CD4-positive, alpha-beta memory T cell (primary cell): ENCODE results near the gene ALDH1A1. TPM values are rescaled to one million over a fixed set of nuclear protein-coding genes. Genes with fewer than 3 reads are reported as not detected.

Experiments
- CTCF ChIA-PET: fragments of 350-600 bp; sonication (Branson Sonifier 250); formaldehyde crosslinking; loops from one replicate; lab custom pipeline; 2021; ENCODE audit warnings: inconsistent platforms; ENCODE audit not compliant: partially characterized antibody; lab: Charles Lee
- POLR2A ChIA-PET: fragments of 350-600 bp; sonication (Branson Sonifier 250); formaldehyde crosslinking; loops from one replicate; lab custom pipeline; 2021; ENCODE audit not compliant: partially characterized antibody; lab: Charles Lee
- DNase-seq, 5 donors: peaks; one replicate each; pipeline versions ENCODE4 v3.0.0 to v3.0.0-alpha.2; 2020 to 2022; ENCODE audit warnings: mixed read lengths in 1 of 5
- H3K27ac ChIP-seq: one replicate; pipeline ENCODE4 v1.7.0; 2013; ENCODE audit warnings: low read depth, low read length
- H3K27me3 ChIP-seq: 2 replicates; pipeline ENCODE4 v1.7.0; 2013; ENCODE audit warnings: mild to moderate bottlenecking, low read length, moderate library complexity; ENCODE audit not compliant: insufficient read depth
- H3K36me3 ChIP-seq: 2 replicates; pipeline ENCODE4 v1.7.0; 2013; ENCODE audit warnings: mild to moderate bottlenecking, low read length, moderate library complexity; ENCODE audit not compliant: insufficient read depth
- H3K4me1 ChIP-seq: 2 replicates; pipeline ENCODE4 v1.7.0; 2013; ENCODE audit warnings: mild to moderate bottlenecking, low read length, moderate library complexity; ENCODE audit not compliant: insufficient read depth
- H3K4me3 ChIP-seq, 2 donors: one replicate each; pipeline ENCODE4 v1.7.0; 2013; ENCODE audit warnings: low read length in 2 of 2, mild to moderate bottlenecking in 1 of 2
- H3K9me3 ChIP-seq, 2 donors: one replicate each; pipeline ENCODE4 v1.7.0; 2013; ENCODE audit warnings: low read length in 2 of 2, control low read depth in 1 of 2; ENCODE audit not compliant: control insufficient read depth in 1 of 2
- H3K27ac Mint-ChIP-seq, 7 donors: one replicate each; pipeline ENCODE4 v1.8.0; 2020 to 2021; ENCODE audit warnings: mixed read lengths in 7 of 7, mild to moderate bottlenecking in 6 of 7, inconsistent platforms in 3 of 7, moderate library complexity in 3 of 7
- H3K27me3 Mint-ChIP-seq, 2 donors: one replicate each; pipeline ENCODE4 v1.8.0; 2020 to 2021; ENCODE audit warnings: mixed read lengths in 2 of 2
- H3K36me3 Mint-ChIP-seq, 2 donors: one replicate each; pipeline ENCODE4 v1.8.0; 2020 to 2021; ENCODE audit warnings: mixed read lengths in 2 of 2, inconsistent platforms in 1 of 2, mild to moderate bottlenecking in 1 of 2
- H3K4me1 Mint-ChIP-seq, 4 donors: one replicate each; pipeline ENCODE4 v1.8.0; 2020 to 2021; ENCODE audit warnings: mixed read lengths in 4 of 4, mild to moderate bottlenecking in 1 of 4
- H3K4me3 Mint-ChIP-seq, 8 donors: one replicate each; pipeline ENCODE4 v1.8.0; 2020 to 2021; ENCODE audit warnings: mixed read lengths in 8 of 8, mild to moderate bottlenecking in 7 of 8, moderate library complexity in 6 of 8, inconsistent platforms in 3 of 8
- H3K9me3 Mint-ChIP-seq, 8 donors: one replicate each; pipeline ENCODE4 v1.8.0; 2020 to 2021; ENCODE audit warnings: mixed read lengths in 8 of 8, mild to moderate bottlenecking in 5 of 8, inconsistent platforms in 3 of 8, moderate library complexity in 1 of 8
- intact Hi-C: fragments of 100-400 bp; cut with micrococcal nuclease; formaldehyde crosslinking; loops from one replicate; pipeline ENCODE4 v1.15.1; 2023
- polyA plus RNA-seq, 2 donors: library from polyadenylated mRNA; unstranded; fragments of 300-500 nt; fragmentation: Illumina TruSeq; gene quantifications; one replicate each; pipeline ENCODE4 v1.2.3, GENCODE V29; 2021
- total RNA-seq, 2 experiments: library from RNA; stranded (reverse); gene quantifications; one replicate each; pipeline ENCODE4 v1.2.3, GENCODE V29; 2021

ALDH1A1 gene
- total and polyA plus RNA-seq, 4 experiments from 2014 or later = 0.44 to 1.2 TPM; not detected in 2

- H3K27ac Mint-ChIP-seq = no peak overlapping the region
- no peaks in the 10 kb centered on the region for H3K36me3 Mint-ChIP-seq
- ChIA-PET CTCF (no interaction called here), POLR2A (no interaction called here)
- peaks cover 2 to 3% of the 10 kb centered on the region in 2 donors for H3K27me3 Mint-ChIP-seq
- intact Hi-C loops = loop anchor here (10.0 kb wide), 1 partner anchor 63 kb away; no protein-coding TSS in a partner anchor
- H3K9me3 ChIP-seq = no peaks in the 10 kb centered on the region
- no peak overlapping the region for H3K4me3 Mint-ChIP-seq
- H3K27me3 ChIP-seq = no peaks in the 10 kb centered on the region
- H3K9me3 Mint-ChIP-seq = no peaks in the 10 kb centered on the region
- no peaks in the 10 kb centered on the region for H3K4me1 Mint-ChIP-seq
- no peaks in the 10 kb centered on the region for H3K36me3 ChIP-seq
- H3K27ac ChIP-seq = no peak overlapping the region
- no peak overlapping the region for H3K4me3 ChIP-seq
- H3K4me1 ChIP-seq = no peaks in the 10 kb centered on the region
- no peak for DNase-seq
Observed at GRCh38 chr9:72977670-72978069, 24.8 kb upstream of the ALDH1A1 start.

- Mint-ChIP-seq H3K36me3 (no peaks in the 10 kb centered on the region), H3K4me1 (no peaks in the 10 kb centered on the region), H3K4me3 (no peak overlapping the region), H3K27ac (no peak overlapping the region), H3K27me3 (peaks cover 2 to 3% of the 10 kb centered on the region in 2 donors), H3K9me3 (no peaks in the 10 kb centered on the region)
- H3K27ac ChIP-seq = no peak overlapping the region
- no peaks in the 10 kb centered on the region for H3K9me3 ChIP-seq
- H3K27me3 ChIP-seq = no peaks in the 10 kb centered on the region
- ChIA-PET POLR2A (no interaction called here), CTCF (interaction anchor here (0.8 kb wide), 1 partner anchor 538 kb away, joined by 3 read pairs; no protein-coding TSS in a partner anchor)
- no peaks in the 10 kb centered on the region for H3K4me1 ChIP-seq
- H3K4me3 ChIP-seq = no peak overlapping the region
- DNase-seq = no peak
- no peaks in the 10 kb centered on the region for H3K36me3 ChIP-seq
- intact Hi-C loops = loop anchor here (10.0 kb wide), 1 partner anchor 60 kb away; no protein-coding TSS in a partner anchor
Observed at GRCh38 chr9:72974501-72974900, 21.6 kb upstream of the ALDH1A1 start.

GRCh38 chr9:72972636-72973035 lies 19.8 kb upstream of the ALDH1A1 start:
- H3K9me3 ChIP-seq = no peaks in the 10 kb centered on the region
- H3K27ac ChIP-seq = no peak overlapping the region
- no peak overlapping the region for H3K27ac Mint-ChIP-seq
- no peak for DNase-seq
- H3K27me3 Mint-ChIP-seq = peaks cover 2 to 7% of the 10 kb centered on the region in 2 donors
- no peaks in the 10 kb centered on the region for H3K4me1 Mint-ChIP-seq
- no peak overlapping the region for H3K4me3 Mint-ChIP-seq
- H3K36me3 Mint-ChIP-seq = no peaks in the 10 kb centered on the region
- CTCF ChIA-PET = no interaction called here
- intact Hi-C loops = loop anchor here (10.0 kb wide), 1 partner anchor 58 kb away; no protein-coding TSS in a partner anchor
- no peak overlapping the region for H3K4me3 ChIP-seq
- H3K27me3 ChIP-seq = no peaks in the 10 kb centered on the region
- H3K36me3 ChIP-seq = no peaks in the 10 kb centered on the region
- H3K4me1 ChIP-seq = no peaks in the 10 kb centered on the region
- POLR2A ChIA-PET = no interaction called here
- H3K9me3 Mint-ChIP-seq = peaks cover 0 to 2% (median 0%) of the 10 kb centered on the region in 8 donors

- DNase-seq = no peak
- Mint-ChIP-seq H3K9me3 (peaks cover 0 to 2% (median 0%) of the 10 kb centered on the region in 8 donors), H3K4me3 (no peak overlapping the region), H3K27ac (no peak overlapping the region), H3K4me1 (no peaks in the 10 kb centered on the region), H3K27me3 (peaks cover 2 to 7% of the 10 kb centered on the region in 2 donors), H3K36me3 (no peaks in the 10 kb centered on the region)
- Histone ChIP-seq H3K4me3 (no peak overlapping the region), H3K27ac (no peak overlapping the region), H3K27me3 (no peaks in the 10 kb centered on the region), H3K9me3 (no peaks in the 10 kb centered on the region), H3K4me1 (no peaks in the 10 kb centered on the region), H3K36me3 (no peaks in the 10 kb centered on the region)
- intact Hi-C loops = loop anchor here (10.0 kb wide), 1 partner anchor 57 kb away; no protein-coding TSS in a partner anchor
- POLR2A ChIA-PET = no interaction called here
- CTCF ChIA-PET = no interaction called here
Observed at GRCh38 chr9:72971411-72971810, 18.6 kb upstream of the ALDH1A1 start.

DNA sequence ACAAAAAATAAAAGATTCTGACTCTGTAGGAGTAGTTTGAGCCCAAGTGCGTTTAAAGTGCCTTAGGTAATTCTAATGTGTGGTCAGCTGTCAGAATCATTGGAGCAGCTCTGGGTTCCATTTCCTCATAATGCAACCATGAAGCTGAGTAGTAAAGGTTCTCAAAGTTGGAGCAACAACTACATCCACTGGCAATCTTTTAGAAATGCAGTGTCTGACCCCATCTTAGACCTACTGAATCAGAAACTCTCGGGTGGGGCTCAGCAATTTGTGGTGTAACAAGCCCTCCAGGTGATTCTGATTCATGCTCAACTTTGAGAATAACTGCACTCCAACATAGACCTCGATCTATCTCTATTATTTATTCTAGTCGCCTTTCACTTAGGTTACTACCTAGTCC lies 7.6 kb upstream of the ALDH1A1 start:
- Histone ChIP-seq H3K27me3 (no peaks in the 10 kb centered on the region), H3K4me3 (no peak overlapping the region), H3K36me3 (no peaks in the 10 kb centered on the region), H3K27ac (no peak overlapping the region), H3K9me3 (no peaks in the 10 kb centered on the region), H3K4me1 (no peaks in the 10 kb centered on the region)
- Mint-ChIP-seq H3K36me3 (no peaks in the 10 kb centered on the region), H3K27ac (no peak overlapping the region), H3K4me3 (no peak overlapping the region), H3K9me3 (peaks cover 4 to 19% (median 12%) of the 10 kb centered on the region in 8 donors), H3K4me1 (no peaks in the 10 kb centered on the region), H3K27me3 (peaks cover 0 to 6% of the 10 kb centered on the region in 2 donors)
- POLR2A ChIA-PET = no interaction called here
- no peak for DNase-seq
- CTCF ChIA-PET = no interaction called here
- intact Hi-C loops = no loop called here

GRCh38 chr9:72958485-72959281 lies 5.8 kb upstream of the ALDH1A1 start:
- Histone ChIP-seq H3K9me3 (no peaks in the 10 kb centered on the region), H3K4me1 (no peaks in the 10 kb centered on the region), H3K36me3 (no peaks in the 10 kb centered on the region), H3K27ac (no peak overlapping the region), H3K27me3 (no peaks in the 10 kb centered on the region), H3K4me3 (no peak overlapping the region)
- peaks cover 0 to 4% of the 10 kb centered on the region in 2 donors for H3K27me3 Mint-ChIP-seq
- no peak overlapping the region for H3K27ac Mint-ChIP-seq
- intact Hi-C loops = no loop called here
- CTCF ChIA-PET = no interaction called here
- no peaks in the 10 kb centered on the region for H3K4me1 Mint-ChIP-seq
- H3K4me3 Mint-ChIP-seq = no peak overlapping the region
- POLR2A ChIA-PET = no interaction called here
- H3K36me3 Mint-ChIP-seq = no peaks in the 10 kb centered on the region
- H3K9me3 Mint-ChIP-seq = peaks cover 4 to 19% (median 12%) of the 10 kb centered on the region in 8 donors
- no peak for DNase-seq

GRCh38 chr9:72955571-72955970 lies 2.7 kb upstream of the ALDH1A1 start:
- Histone ChIP-seq H3K36me3 (no peaks in the 10 kb centered on the region), H3K27me3 (no peaks in the 10 kb centered on the region), H3K27ac (no peak overlapping the region), H3K9me3 (no peaks in the 10 kb centered on the region), H3K4me1 (no peaks in the 10 kb centered on the region), H3K4me3 (no peak overlapping the region)
- no peaks in the 10 kb centered on the region for H3K36me3 Mint-ChIP-seq
- no peak overlapping the region for H3K27ac Mint-ChIP-seq
- peaks cover 4 to 15% (median 8%) of the 10 kb centered on the region in 8 donors for H3K9me3 Mint-ChIP-seq
- peaks cover 6 to 14% (median 9%) of the 10 kb centered on the region in 4 donors for H3K4me1 Mint-ChIP-seq
- POLR2A ChIA-PET = no interaction called here
- intact Hi-C loops = no loop called here
- H3K27me3 Mint-ChIP-seq = peaks cover 0 to 4% of the 10 kb centered on the region in 2 donors
- H3K4me3 Mint-ChIP-seq = no peak overlapping the region
- CTCF ChIA-PET = no interaction called here
- DNase-seq = no peak
